CD4-positive, alpha-beta T cell treated with Interleukin-6 at 100 ng/mL for 8 hours (primary cell): ENCODE data around the gene SLC25A42.
"Not testable (repeated sequence)": the region's sequence is repeated elsewhere in the genome, so short reads cannot be mapped to it uniquely, and the experiment has no call there.

Source experiments
- DNase-seq: peaks from one replicate; pipeline ENCODE4 v3.0.0-alpha.2; 2020; ENCODE audit warnings: mixed read lengths, low spot score

Gene SLC25A42

DNA sequence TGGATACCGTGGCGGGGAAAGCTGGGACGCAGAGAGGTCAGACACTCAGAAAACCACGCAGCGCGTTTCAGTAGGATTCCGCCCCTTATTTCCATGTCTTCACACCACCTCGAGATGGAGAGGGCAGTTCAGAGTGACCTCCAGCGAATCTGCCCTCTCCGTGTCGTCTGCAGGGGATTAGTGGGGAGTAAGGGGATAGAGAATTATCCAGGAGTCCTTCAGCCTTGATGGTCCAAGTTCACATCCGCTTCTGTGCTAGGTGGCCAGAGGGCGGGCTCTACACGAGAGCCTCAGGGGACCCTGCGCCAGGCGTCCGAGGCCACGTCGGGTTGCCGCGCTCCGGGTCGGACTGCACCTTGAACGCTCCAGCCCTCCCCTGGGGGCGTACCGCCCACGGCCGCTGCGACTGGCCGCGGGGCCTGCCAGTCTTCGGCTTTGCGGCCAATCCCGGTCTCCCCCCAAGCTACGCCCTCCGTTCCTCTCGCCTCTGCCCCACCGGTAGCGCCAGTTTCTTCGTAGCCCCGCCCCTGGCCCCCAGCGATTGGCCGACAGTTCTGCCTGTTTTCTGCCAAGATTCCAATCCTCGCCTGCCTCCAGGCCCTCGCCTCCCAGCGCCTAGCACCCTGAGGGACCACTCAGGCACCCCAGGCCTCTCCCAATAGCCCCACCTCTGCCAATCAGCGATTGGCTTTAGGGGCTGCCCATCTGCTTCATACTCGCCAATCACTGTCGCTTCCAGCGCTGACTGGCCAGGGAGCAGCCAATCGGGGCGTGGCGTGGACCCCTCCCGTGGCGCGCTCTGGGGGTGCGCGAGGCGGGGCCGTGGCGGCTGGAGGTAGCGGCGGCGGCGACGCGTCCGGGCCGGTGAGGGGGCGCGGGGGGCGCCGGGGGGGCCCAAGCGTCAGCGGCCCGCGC, at the start of gene SLC25A42:
TSS of gene SLC25A42 (plus strand) at position 812 of the 915 bp plus-strand sequence. CDS start 32,131 bp downstream, outside the sequence.
- DNase-seq: peak; percentile 100

- DNase-seq: no peak
Observed at GRCh38 chr19:19021115-19021514, 42.7 kb upstream of the SLC25A42 start.

- DNase-seq: no peak
Observed at GRCh38 chr19:19022380-19022961, 41.3 kb upstream of the SLC25A42 start.

DNA sequence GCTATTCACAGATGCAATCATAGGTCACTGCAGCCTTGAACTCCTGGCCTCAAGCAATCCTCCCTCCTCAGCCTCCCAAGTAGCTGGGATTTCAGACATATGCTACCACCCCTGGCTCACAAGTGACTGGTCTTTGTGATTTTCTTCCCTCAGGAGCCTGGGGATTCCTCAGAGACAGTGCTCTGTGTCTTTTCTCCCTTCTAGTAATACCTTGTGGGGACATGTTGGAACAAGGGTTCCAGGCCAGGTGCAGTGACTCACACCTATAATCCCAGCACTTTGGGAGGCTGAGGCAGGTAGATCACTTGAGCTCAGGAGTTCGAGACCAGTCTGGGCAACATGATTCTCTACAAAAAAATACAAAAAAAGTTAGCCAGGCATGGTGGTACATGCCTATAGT, 40.4 kb upstream of the SLC25A42 start:
- DNase-seq: not testable (repeated sequence)

GRCh38 chr19:19025861-19026260, 37.9 kb upstream of the SLC25A42 start:
- DNase-seq: no peak

DNA sequence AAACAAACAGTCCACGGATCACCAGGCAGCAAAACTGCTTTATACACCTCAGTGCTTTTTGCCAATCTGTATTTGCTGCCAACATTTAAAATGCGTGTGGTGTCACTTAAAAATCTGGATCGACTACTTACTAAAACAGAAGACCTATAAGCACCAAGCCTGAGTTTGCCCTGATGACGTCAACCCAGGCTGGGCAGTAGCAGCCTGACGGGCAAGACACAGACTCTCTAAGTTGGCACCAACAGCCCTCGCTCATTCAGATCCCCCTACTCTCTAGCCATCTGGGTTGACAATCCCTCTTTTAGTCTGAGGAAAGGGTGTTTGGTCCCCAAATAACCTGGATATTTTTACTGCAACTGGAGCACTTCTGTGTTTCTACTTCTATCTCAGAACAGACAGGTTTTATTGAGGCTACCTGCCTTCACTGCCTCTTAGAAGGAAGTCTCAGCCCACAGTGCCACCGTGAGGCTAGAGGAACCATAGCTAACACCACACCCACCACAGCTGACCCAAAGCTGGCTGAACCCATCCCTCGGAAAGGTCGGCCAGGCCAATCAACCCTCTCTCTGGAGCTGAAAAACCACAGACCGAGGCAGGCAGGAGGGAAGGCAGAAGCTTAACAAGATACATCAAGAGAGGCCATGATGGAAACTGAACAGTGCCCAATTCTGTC, 37.4 kb upstream of the SLC25A42 start:
- no peak for DNase-seq

DNA sequence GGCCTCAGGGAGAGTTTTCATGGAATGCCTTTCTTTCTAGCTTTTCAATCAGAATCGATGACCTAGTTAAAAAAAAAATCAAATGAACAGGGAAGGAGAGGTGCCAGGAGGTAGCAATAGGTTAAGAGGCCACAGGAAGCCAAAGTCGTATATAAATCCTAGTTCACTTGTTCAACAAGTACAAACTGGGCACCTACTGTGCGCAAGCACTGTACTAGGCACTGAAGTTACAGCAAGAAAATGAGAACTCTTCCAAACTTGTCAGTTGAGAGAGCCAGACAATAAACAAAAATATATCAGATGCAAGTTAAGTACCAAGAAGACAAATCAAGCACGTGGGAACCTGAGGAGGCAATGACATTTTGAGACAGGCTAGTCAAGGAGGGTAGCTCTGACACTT, 36.6 kb upstream of the SLC25A42 start:
- no peak for DNase-seq

GRCh38 chr19:19028526-19028925, 35.3 kb upstream of the SLC25A42 start:
- no peak for DNase-seq

- DNase-seq: no peak
Observed at GRCh38 chr19:19031891-19032290, 31.9 kb upstream of the SLC25A42 start.

DNA sequence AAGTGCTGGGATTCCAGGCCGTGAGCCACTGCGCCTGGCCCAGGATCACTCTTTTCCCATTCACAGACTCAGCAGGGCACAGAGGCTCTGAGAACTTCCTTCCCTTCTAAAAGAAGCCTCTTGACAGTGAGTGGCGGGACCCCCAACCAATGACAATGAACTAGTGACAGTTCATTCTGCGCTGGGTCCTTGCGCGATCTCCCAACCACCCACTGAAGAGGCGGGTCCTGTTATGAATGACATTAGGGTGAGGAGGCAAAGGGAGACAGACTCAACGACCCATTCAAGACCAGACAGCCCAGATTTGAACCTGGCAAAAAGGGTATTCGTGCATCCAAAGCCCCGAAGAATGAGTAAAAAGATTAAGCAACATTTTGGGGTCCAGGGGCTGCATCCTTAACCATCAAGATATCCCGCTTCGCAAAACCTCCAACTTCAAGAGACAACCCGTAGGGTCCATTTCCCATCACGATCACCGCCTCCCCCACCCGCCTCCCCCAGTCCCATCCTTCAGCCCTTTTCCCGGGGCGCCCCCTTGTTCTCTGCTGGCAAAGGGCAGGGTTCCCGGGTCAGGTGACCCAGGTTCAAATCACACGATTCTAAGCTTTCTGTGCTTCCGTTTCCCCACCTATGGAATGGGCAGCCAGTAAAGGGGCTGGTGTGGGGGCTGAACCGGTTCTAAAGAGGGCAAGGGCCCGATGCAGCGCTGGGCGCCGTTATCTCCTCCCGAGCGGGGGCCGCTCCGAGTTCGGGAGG, 31.2 kb upstream of the SLC25A42 start:
- peak; percentile 64 for DNase-seq

- DNase-seq: no peak
Observed at GRCh38 chr19:19033176-19033425, 30.7 kb upstream of the SLC25A42 start.

GRCh38 chr19:19033426-19034203, 30.2 kb upstream of the SLC25A42 start, which contains the start of the genes ARMC6 and SUGP2:
TSS of gene ARMC6 (plus strand) at chr19:19033603. CDS start at chr19:19034210, 607 bp downstream.
TSS of gene SUGP2 (minus strand) at chr19:19033517. CDS start at chr19:19031071, 2,446 bp downstream.
- DNase-seq: peak; percentile 86

DNA sequence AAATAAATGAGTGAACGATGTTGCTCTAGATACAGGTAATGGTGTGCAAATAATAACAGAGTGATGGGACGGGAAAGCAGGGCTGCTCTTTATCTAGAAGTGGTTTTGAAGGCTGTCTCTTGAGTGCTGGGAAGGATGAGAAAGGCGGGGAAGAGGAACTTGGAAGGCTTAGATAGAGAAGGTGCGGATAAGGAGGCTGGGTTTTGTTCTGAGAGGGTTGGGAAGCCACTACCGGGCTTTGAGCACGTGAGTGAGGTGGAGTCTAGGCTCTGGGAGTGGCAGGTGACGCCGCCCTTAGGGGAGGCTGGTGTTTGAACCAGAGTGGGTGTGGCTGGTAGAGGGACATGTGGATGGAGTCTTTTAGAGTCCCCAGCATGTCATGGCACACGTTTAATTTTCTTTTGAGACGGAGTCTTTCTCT, 29.6 kb upstream of the SLC25A42 start:
- peak; percentile 62 for DNase-seq

DNA sequence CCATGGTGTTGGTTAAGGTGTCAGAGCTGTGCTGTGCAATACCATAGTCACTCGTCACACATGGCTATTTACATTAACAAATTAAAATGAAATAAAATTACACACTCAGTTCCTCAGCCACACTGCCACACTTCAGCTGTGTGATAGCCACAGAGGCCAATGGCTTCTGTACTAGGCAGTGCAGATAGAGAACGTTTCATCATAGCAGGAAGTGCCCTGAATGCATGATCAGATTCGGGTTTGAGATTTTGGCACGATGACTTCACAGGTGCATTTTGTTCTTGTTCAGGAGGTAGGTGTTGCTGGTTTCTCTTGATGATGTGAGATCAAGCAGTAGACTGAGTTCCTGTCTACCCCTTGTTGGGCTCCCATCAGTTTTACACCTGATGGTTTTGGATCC, 23.9 kb upstream of the SLC25A42 start:
- peak; percentile 18 for DNase-seq

- no peak for DNase-seq
Observed at GRCh38 chr19:19040417-19040816, 23.4 kb upstream of the SLC25A42 start.

GRCh38 chr19:19042732-19043280, 21.0 kb upstream of the SLC25A42 start:
- DNase-seq: no peak

- DNase-seq: no peak
Observed at GRCh38 chr19:19043481-19043880, 20.3 kb upstream of the SLC25A42 start.

- no peak for DNase-seq
Observed at GRCh38 chr19:19043881-19044280, 19.9 kb upstream of the SLC25A42 start.

DNA sequence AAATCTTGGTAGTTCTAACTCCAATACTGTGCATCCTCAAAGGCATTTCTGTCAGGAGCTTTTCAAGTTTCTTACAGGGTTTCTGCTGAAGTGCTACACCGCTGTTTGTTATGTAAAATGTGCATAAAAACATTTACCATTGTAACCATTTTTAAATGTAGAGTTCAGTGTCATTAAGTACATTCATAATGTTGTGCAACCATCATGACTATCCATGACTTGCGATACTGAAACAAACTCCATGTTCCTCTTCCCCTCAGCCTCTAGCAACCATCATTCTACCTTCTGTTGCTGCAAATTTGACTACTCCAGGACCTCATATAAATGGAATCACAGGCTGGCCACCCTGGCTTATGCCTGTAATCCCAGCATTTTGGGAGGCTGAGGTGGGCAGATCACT, 14.4 kb upstream of the SLC25A42 start:
- no peak for DNase-seq

- no peak for DNase-seq
Observed at GRCh38 chr19:19050104-19050503, 13.7 kb upstream of the SLC25A42 start.

DNA sequence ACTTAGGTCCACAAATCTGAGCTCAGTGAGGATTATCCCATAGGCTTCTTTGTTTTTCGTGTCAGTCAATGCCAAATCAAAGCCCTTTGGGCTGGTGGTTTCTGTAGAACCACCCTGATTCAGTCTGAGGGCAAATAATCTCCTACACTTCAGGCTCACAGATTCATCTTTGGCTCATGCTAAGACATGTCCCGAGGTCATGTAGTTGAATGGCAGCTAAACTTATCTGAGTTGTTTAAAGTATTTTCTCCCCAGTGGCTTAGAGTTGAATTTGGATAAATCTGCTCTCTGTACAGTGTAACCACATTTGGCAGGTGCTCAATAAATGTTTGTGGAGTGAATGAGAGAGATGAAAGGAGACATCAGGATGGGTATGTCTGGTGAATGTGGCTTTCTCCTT, 13.1 kb upstream of the SLC25A42 start:
- no peak for DNase-seq
